Liver (tissue), 9 donors: ENCODE results near the gene CASP14. TPM values are rescaled to one million over a fixed set of nuclear protein-coding genes. Genes with fewer than 3 reads are reported as not detected.
"Not testable (repeated sequence)": the region's sequence is repeated elsewhere in the genome, so short reads cannot be mapped to it uniquely, and the experiment has no call there.

Experiments
- DNase-seq: peaks from one replicate; pipeline ENCODE4 v3.0.0-alpha.2; 2017; ENCODE audit warnings: low spot score
- H3K27ac ChIP-seq, 2 donors: one replicate each; pipeline ENCODE4 v1.7.0; 2013; ENCODE audit warnings: inconsistent platforms in 2 of 2, low read length in 2 of 2, control low read depth in 1 of 2, low read depth in 1 of 2, mild to moderate bottlenecking in 1 of 2
- H3K27me3 ChIP-seq, 4 donors: one replicate each; pipeline versions ENCODE4 v1.6.1 to v1.7.0; 2013; ENCODE audit warnings: low read length in 3 of 4, inconsistent platforms in 1 of 4, mild to moderate bottlenecking in 1 of 4, moderate library complexity in 1 of 4; ENCODE audit not compliant: control insufficient read depth in 4 of 4, insufficient read depth in 4 of 4
- H3K36me3 ChIP-seq, 4 donors: one replicate each; pipeline versions ENCODE4 v1.6.1 to v1.7.0; 2013; ENCODE audit warnings: low read length in 3 of 4, mild to moderate bottlenecking in 3 of 4, low read depth in 1 of 4, moderate library complexity in 1 of 4; ENCODE audit not compliant: control insufficient read depth in 4 of 4, insufficient read depth in 3 of 4
- H3K4me1 ChIP-seq, 4 donors: one replicate each; pipeline versions ENCODE4 v1.6.1 to v1.7.0; 2013; ENCODE audit warnings: low read length in 3 of 4, mild to moderate bottlenecking in 3 of 4, moderate library complexity in 1 of 4; ENCODE audit not compliant: control insufficient read depth in 4 of 4, insufficient read depth in 4 of 4
- H3K4me3 ChIP-seq, 3 donors: one replicate each; pipeline versions ENCODE4 v1.6.1 to v1.7.0; 2013; ENCODE audit warnings: low read length in 3 of 3, control low read depth in 1 of 3, low read depth in 1 of 3, mild to moderate bottlenecking in 1 of 3
- H3K9ac ChIP-seq, 2 donors: one replicate each; pipeline ENCODE4 v1.7.0; 2013; ENCODE audit warnings: low read length in 2 of 2, mild to moderate bottlenecking in 2 of 2, moderate library complexity in 2 of 2, control low read depth in 1 of 2, low read depth in 1 of 2
- H3K9me3 ChIP-seq, 4 donors: one replicate each; pipeline versions ENCODE4 v1.6.1 to v1.7.0; 2013; ENCODE audit warnings: low read length in 3 of 4; ENCODE audit not compliant: control insufficient read depth in 4 of 4
- ATF3 ChIP-seq: IDR thresholded peaks from 2 replicates; pipeline ENCODE4 v1.6.1; 2016; ENCODE audit warnings: antibody characterized with exemption
- CTCF ChIP-seq: fragments of 150-350 bp; IDR thresholded peaks from 2 replicates; pipeline ENCODE4 v1.5.1; 2017; ENCODE audit warnings: improper control_type of control experiment, low read depth, low read length; ENCODE audit not compliant: missing input control
- EGR1 ChIP-seq, 2 donors: IDR thresholded peaks; 2 replicates each; pipeline ENCODE4 v1.6.1; 2016 to 2018; ENCODE audit warnings: antibody characterized with exemption in 2 of 2, low read depth in 2 of 2
- FOXA1 ChIP-seq: IDR thresholded peaks from 2 replicates; pipeline ENCODE4 v1.6.1; 2016; ENCODE audit warnings: antibody characterized with exemption
- GABPA ChIP-seq, 2 donors: IDR thresholded peaks in 1 of 2; conservative IDR thresholded peaks in 1 of 2; 2 replicates each; pipeline ENCODE4 v1.6.1; 2016; ENCODE audit warnings: antibody characterized with exemption in 2 of 2, mild to moderate bottlenecking in 1 of 2, moderate library complexity in 1 of 2
- HNF4A ChIP-seq, 2 donors: conservative IDR thresholded peaks; 2 replicates each; pipeline ENCODE4 v1.6.1; 2016; ENCODE audit warnings: antibody characterized with exemption in 2 of 2, mild to moderate bottlenecking in 2 of 2
- MAX ChIP-seq: IDR thresholded peaks from 2 replicates; pipeline ENCODE4 v1.6.1; 2016; ENCODE audit warnings: antibody characterized with exemption
- NR2F2 ChIP-seq: IDR thresholded peaks from 2 replicates; pipeline ENCODE4 v1.6.1; 2016; ENCODE audit warnings: antibody characterized with exemption
- REST ChIP-seq: IDR thresholded peaks from 2 replicates; pipeline ENCODE4 v1.6.1; 2016; ENCODE audit warnings: antibody characterized with exemption, mild to moderate bottlenecking
- SP1 ChIP-seq: IDR thresholded peaks from 2 replicates; pipeline ENCODE4 v1.6.1; 2018; ENCODE audit warnings: antibody characterized with exemption, mild to moderate bottlenecking
- ZBTB33 ChIP-seq: IDR thresholded peaks from 2 replicates; pipeline ENCODE4 v1.6.1; 2016; ENCODE audit warnings: antibody characterized with exemption
- WGBS: extraction: QIAGEN DNeasy Blood & Tissue Kit; methylation state at CpG from one replicate; pipeline ENCODE4 v1.1.7; 2013; 5-methylcytosine and 5-hydroxymethylcytosine counted together
- polyA plus RNA-seq, 2 donors: library from polyadenylated mRNA; stranded (reverse) in 1 of 2; unstranded in 1 of 2; fragments of 200-250 nt in 1 of 2; fragments of >200 nt in 1 of 2; fragmentation: Nextera tagmentation in 1 of 2; extraction: Ambion mirVana in 1 of 2; gene quantifications; one replicate each; pipeline versions ENCODE4 v1.2.1 to v1.2.3, GENCODE V29; 2013 to 2015
- total RNA-seq, 2 donors: library from RNA; depleted of rRNA; stranded (reverse); fragments of >200 nt; gene quantifications; one replicate each; pipeline ENCODE4 v1.2.3, GENCODE V29; 2014
- donor health status: healthy.
- donor health status: healthy.
- donor health status: healthy.
- donor health status: healthy.
- donor health status: healthy.

CASP14 gene
- total and polyA plus RNA-seq, 4 donors = not detected

GRCh38 chr19:15080002-15080401 is 30.7 kb downstream of the CASP14 start:
- peak; percentile 80 for TF ChIP-seq REST
- WGBS = 56% methylated on average over 4 of the region's 4 CpGs
- H3K4me1 ChIP-seq, H3K27me3 ChIP-seq, H3K4me3 ChIP-seq, H3K27ac ChIP-seq, H3K9me3 ChIP-seq, DNase-seq, H3K36me3 ChIP-seq, H3K9ac ChIP-seq: not testable (repeated sequence)

GRCh38 chr19:15081911-15082310 is 32.6 kb downstream of the CASP14 start, which contains the start of gene OR1I1:
Gene OR1I1 (plus strand): TSS chr19:15082211. CDS start chr19:15087066, 4,855 bp downstream.
- H3K4me3 ChIP-seq = no peak within 1 kb of the TSS
- no peak for TF ChIP-seq GABPA (IDR thresholded peaks at IDR 0.05 in 1 of 2, conservative IDR thresholded peaks at IDR 0.05 in 1 of 2)
- no peak for TF ChIP-seq EGR1 (IDR thresholded peaks at IDR 0.05; ENCODE audit: low read depth in 2 of 2)
- no peak for TF ChIP-seq ATF3
- TF ChIP-seq HNF4A (conservative IDR thresholded peaks at IDR 0.05) = no peak
- TF ChIP-seq SP1 = no peak
- TF ChIP-seq MAX = no peak
- no peak for TF ChIP-seq CTCF
- no peak for TF ChIP-seq ZBTB33
- no peak for TF ChIP-seq FOXA1
- no peak for TF ChIP-seq REST
- no peak for TF ChIP-seq NR2F2
- H3K9me3 ChIP-seq = no peaks in the 10 kb centered on the region
- H3K4me1 ChIP-seq = no peaks in the 10 kb centered on the region
- no peak within 1 kb of the TSS for H3K9ac ChIP-seq
- H3K36me3 ChIP-seq = no peaks in the 10 kb centered on the region
- peaks cover 0 to 6% (median 1%) of the 10 kb centered on the region in 4 donors for H3K27me3 ChIP-seq
- DNase-seq = no peak
- WGBS = 56% methylated on average over 6 of the region's 6 CpGs
- no peak within 1 kb of the TSS for H3K27ac ChIP-seq
